A549 (cell line): ENCODE results near the gene KRT15. TPM values are rescaled to one million over a fixed set of nuclear protein-coding genes. Genes with fewer than 3 reads are reported as not detected.

Experiments
- ATAC-seq, 2 experiments: fragments of 200-7000 bp in 1 of 2; fragments of >200 bp in 1 of 2; cut with Nextera tagmentation in 1 of 2; cut with Tn5 transposase in 1 of 2; 3 replicates each; pipeline versions ENCODE4 v1.8.0 to v1.9.1; 2018 to 2020; ENCODE audit warnings: mild to moderate bottlenecking in 1 of 2, moderate library complexity in 1 of 2
- CTCF ChIA-PET: fragments of 300-600 bp; sonication (Branson Sonifier 250); formaldehyde crosslinking; extraction: SDS; loops from one replicate; lab custom pipeline; 2021; ENCODE audit warnings: antibody characterized with exemption, inconsistent platforms; lab: Yijun Ruan, JAX
- POLR2A ChIA-PET: fragments of 350-600 bp; formaldehyde crosslinking; extraction: SDS; loops from one replicate; lab custom pipeline; 2021; ENCODE audit warnings: antibody characterized with exemption, inconsistent platforms; lab: Yijun Ruan, JAX
- DNase-seq, 2 experiments: peaks; one replicate each; pipeline versions ENCODE4 v3.0.0 to v3.0.0-alpha.2; 2011 to 2016; ENCODE audit warnings: low read depth in 1 of 2, low spot score in 1 of 2
- FAIRE-seq: peaks from 2 replicates; lab custom pipeline; 2011; peaks lifted over from hg19 to GRCh38; lab: Jason Lieb, UNC
- H3K27ac ChIP-seq, 2 experiments: fragments of >200 bp; sonication (Bioruptor Twin); formaldehyde crosslinking; 3 replicates each; pipeline ENCODE4 v1.5.1; 2016 to 2017
- H3K4me1 ChIP-seq: fragments of >200 bp; sonication (Bioruptor Twin); formaldehyde crosslinking; 3 replicates; pipeline ENCODE4 v1.6.1; 2016
- H3K4me2 ChIP-seq: fragments of >200 bp; sonication (Bioruptor Twin); formaldehyde crosslinking; 3 replicates; pipeline ENCODE4 v1.6.1; 2016
- H3K4me3 ChIP-seq: fragments of >200 bp; sonication (Bioruptor Twin); formaldehyde crosslinking; 3 replicates; pipeline ENCODE4 v1.5.1; 2016
- H3K9me3 ChIP-seq: fragments of >200 bp; sonication (Bioruptor Twin); formaldehyde crosslinking; 3 replicates; pipeline ENCODE4 v1.6.1; 2016
- CBX8 ChIP-seq: fragments of 200-600 bp; sonication (generic); IDR thresholded peaks from 2 replicates; pipeline ENCODE4 v1.6.1; 2016
- CEBPB ChIP-seq, 2 experiments: fragments of >200 bp in 1 of 2; sonication (Bioruptor Twin) in 1 of 2; formaldehyde crosslinking in 1 of 2; IDR thresholded peaks; 2 replicates each; pipeline ENCODE4 v1.6.1; 2012 to 2016
- CHD2 ChIP-seq: fragments of 150-350 bp; IDR thresholded peaks from 2 replicates; pipeline ENCODE4 v1.6.1; 2014; ENCODE audit warnings: low read length; ENCODE audit not compliant: partially characterized antibody
- EHF ChIP-seq: fragments of 250-450 bp; sonication (Bioruptor Pico); IDR thresholded peaks from 2 replicates; pipeline ENCODE4 v1.5.0; 2020; ENCODE audit warnings: mild to moderate bottlenecking
- HDAC2 ChIP-seq: fragments of 200-600 bp; sonication (generic); IDR thresholded peaks from 2 replicates; pipeline ENCODE4 v1.6.1; 2016
- HEYL ChIP-seq: fragments of 250-450 bp; sonication (Bioruptor Pico); IDR thresholded peaks from 2 replicates; pipeline ENCODE4 v1.8.0; 2021; ENCODE audit warnings: mild to moderate bottlenecking, moderate library complexity
- HOXA7 ChIP-seq: fragments of 250-450 bp; sonication (Bioruptor Pico); IDR thresholded peaks from 2 replicates; pipeline ENCODE4 v1.5.0; 2020; ENCODE audit warnings: mild to moderate bottlenecking, moderate library complexity
- HOXB5 ChIP-seq: fragments of 250-450 bp; sonication (Bioruptor Pico); IDR thresholded peaks from 2 replicates; pipeline ENCODE4 v1.5.0; 2020; ENCODE audit warnings: mild to moderate bottlenecking, moderate library complexity
- JUN ChIP-seq, 2 experiments: fragments of >200 bp; sonication (Bioruptor Twin); formaldehyde crosslinking; IDR thresholded peaks; 2 replicates in 1 of 2; 3 replicates in 1 of 2; pipeline ENCODE4 v1.6.1; 2016 to 2017
- JUNB ChIP-seq: fragments of >200 bp; sonication (Bioruptor Twin); formaldehyde crosslinking; IDR thresholded peaks from 2 replicates; pipeline ENCODE4 v1.6.1; 2016
- KDM5A ChIP-seq: fragments of 200-600 bp; sonication (generic); IDR thresholded peaks from 2 replicates; pipeline ENCODE4 v1.6.1; 2016; ENCODE audit warnings: antibody characterized with exemption, mild to moderate bottlenecking
- MAFK ChIP-seq: fragments of 450-650 bp; IDR thresholded peaks from 2 replicates; pipeline ENCODE4 v1.6.1; 2014; ENCODE audit not compliant: partially characterized antibody
- MAZ ChIP-seq: fragments of 150-350 bp; IDR thresholded peaks from 2 replicates; pipeline ENCODE4 v1.6.1; 2014; ENCODE audit warnings: antibody characterized with exemption, low read depth, low read length, borderline replicate concordance
- NR3C1 ChIP-seq: fragments of >200 bp; sonication (Bioruptor Twin); formaldehyde crosslinking; IDR thresholded peaks from 3 replicates; pipeline ENCODE4 v1.6.1; 2017
- POLR2AphosphoS2 ChIP-seq: conservative IDR thresholded peaks from 2 replicates; pipeline ENCODE4 v1.6.1; 2012; ENCODE audit warnings: low read length, improper control_type of control experiment, inconsistent platforms
- RAD21 ChIP-seq, 2 experiments: fragments of >200 bp in 1 of 2; sonication (Bioruptor Twin) in 1 of 2; formaldehyde crosslinking in 1 of 2; IDR thresholded peaks in 1 of 2; conservative IDR thresholded peaks in 1 of 2; 2 replicates in 1 of 2; 3 replicates in 1 of 2; pipeline ENCODE4 v1.6.1; 2012 to 2018; ENCODE audit warnings: inconsistent platforms in 1 of 2
- RFX5 ChIP-seq: fragments of 450-650 bp; IDR thresholded peaks from 2 replicates; pipeline ENCODE4 v1.7.1; 2014; ENCODE audit warnings: antibody characterized with exemption, mild to moderate bottlenecking, moderate library complexity
- RNF2 ChIP-seq: fragments of 200-600 bp; sonication (generic); IDR thresholded peaks from 2 replicates; pipeline ENCODE4 v1.6.1; 2016; ENCODE audit warnings: low read depth, mild to moderate bottlenecking, antibody characterized with exemption, moderate library complexity, borderline replicate concordance
- SREBF2 ChIP-seq: fragments of 450-650 bp; IDR thresholded peaks from 2 replicates; pipeline ENCODE4 v1.6.1; 2014; ENCODE audit warnings: mild to moderate bottlenecking, moderate library complexity
- TFCP2L1 ChIP-seq: fragments of 250-450 bp; sonication (Bioruptor Pico); IDR thresholded peaks from 2 replicates; pipeline ENCODE4 v1.5.0; 2021; ENCODE audit warnings: mild to moderate bottlenecking
- TP53 ChIP-seq: fragments of 250-450 bp; sonication (Bioruptor Pico); IDR thresholded peaks from 2 replicates; pipeline ENCODE4 v1.5.0; 2021; ENCODE audit warnings: mild to moderate bottlenecking, moderate library complexity
- ZFP36 ChIP-seq: fragments of 450-650 bp; IDR thresholded peaks from 2 replicates; pipeline ENCODE4 v1.6.1; 2014; ENCODE audit warnings: borderline replicate concordance; ENCODE audit not compliant: partially characterized antibody
- ZNF302 ChIP-seq: fragments of 250-450 bp; sonication (Bioruptor Pico); IDR thresholded peaks from 2 replicates; pipeline ENCODE4 v1.9.0; 2021; ENCODE audit warnings: inconsistent platforms, mild to moderate bottlenecking, moderate library complexity
- WGBS: methylation state at CpG from one replicate; pipeline ENCODE4 v1.1.6; 2017; ENCODE audit errors: missing lambda C conversion rate; 5-methylcytosine and 5-hydroxymethylcytosine counted together
- polyA plus RNA-seq, 4 experiments: library from polyadenylated mRNA; depleted of rRNA in 3 of 4; stranded (reverse); fragments of >200 nt; fragmentation: RNase III in 1 of 4; extraction: RNeasy Plus Mini Kit Qiagen cat#74134 plus additional on column Dnase treatment in 1 of 4; gene quantifications; 2 replicates in 3 of 4; 3 replicates in 1 of 4; pipeline ENCODE4 v1.2.3, GENCODE V29; 2011 to 2017
- TF ChIP-seq, protein P1 (sequence below): IDR thresholded peaks from 2 replicates; pipeline ENCODE4 v1.6.1; 2012
- TF ChIP-seq, protein P2 (sequence below): fragments of 250-450 bp; sonication (Bioruptor Pico); IDR thresholded peaks from 2 replicates; pipeline ENCODE4 v1.5.0; 2020; ENCODE audit warnings: low read depth, mild to moderate bottlenecking, moderate library complexity
- TF ChIP-seq, protein P3 (sequence below): fragments of 450-650 bp; IDR thresholded peaks from 2 replicates; pipeline ENCODE4 v1.6.1; 2014; ENCODE audit warnings: antibody characterized with exemption
- TF ChIP-seq, protein P4 (sequence below): fragments of >200 bp; sonication (Bioruptor Twin); formaldehyde crosslinking; IDR thresholded peaks from 3 replicates; pipeline ENCODE4 v1.6.1; 2016
- TF ChIP-seq, protein P5 (sequence below): fragments of 250-450 bp; sonication (Bioruptor Pico); IDR thresholded peaks from 2 replicates; pipeline ENCODE4 v1.5.0; 2021; ENCODE audit warnings: mild to moderate bottlenecking, moderate library complexity, borderline replicate concordance

KRT15 gene
- polyA plus RNA-seq, 2 of the 4 experiments (the other 2 are of a cell fraction), result 0.62 to 2.1 TPM

DNA sequence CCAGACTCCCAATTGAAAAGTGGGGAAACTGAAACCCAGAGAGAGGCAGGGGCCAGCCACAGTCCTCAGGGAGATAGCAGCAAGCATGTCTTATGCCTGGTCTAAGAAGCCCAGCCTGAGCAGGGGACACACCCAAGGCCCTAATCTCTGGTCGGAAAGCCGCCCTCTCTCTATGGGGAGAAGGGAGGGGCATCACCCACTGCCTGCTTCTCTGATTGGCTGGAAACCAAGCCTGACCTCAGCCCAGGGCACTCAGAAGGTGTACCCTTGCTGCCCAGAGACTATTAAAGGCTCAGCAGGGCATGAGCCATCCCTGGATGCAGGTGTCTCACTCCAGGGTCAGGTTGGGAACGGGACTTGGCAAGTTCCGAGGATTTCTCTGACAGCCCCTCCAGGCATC, 7.6 kb downstream of the KRT15 start:
- no peak overlapping the region for H3K4me2 ChIP-seq
- FAIRE-seq, result no peak
- DNase-seq, result no peak
- peak in 1 of 2 experiments; percentile 41; a peak in 3 of 6 replicates for ATAC-seq
- ChIA-PET CTCF (interaction anchor here (20.5 kb wide), 1 partner anchor 38 kb away, joined by 163 read pairs; no protein-coding TSS in a partner anchor), POLR2A (no interaction called here)
- peaks cover 6% of the 10 kb centered on the region; the same call in 1 of the 3 replicates for H3K4me1 ChIP-seq
- H3K9me3 ChIP-seq, result no peaks in the 10 kb centered on the region
- no peak for TF ChIP-seq RNF2
- no peak for TF ChIP-seq ZFP36
- TF ChIP-seq RFX5, result no peak
- no peak for TF ChIP-seq CHD2
- no peak for TF ChIP-seq ZNF302 (CRISPR knock-in tag)
- TF ChIP-seq CBX8, result no peak
- no peak for TF ChIP-seq EHF (CRISPR knock-in tag)
- TF ChIP-seq RAD21 (conservative IDR thresholded peaks at IDR 0.05 in 1 of 2, IDR thresholded peaks at IDR 0.05 in 1 of 2), result no peak
- no peak for TF ChIP-seq MAZ
- no peak for TF ChIP-seq MAFK
- TF ChIP-seq, protein P1, sequence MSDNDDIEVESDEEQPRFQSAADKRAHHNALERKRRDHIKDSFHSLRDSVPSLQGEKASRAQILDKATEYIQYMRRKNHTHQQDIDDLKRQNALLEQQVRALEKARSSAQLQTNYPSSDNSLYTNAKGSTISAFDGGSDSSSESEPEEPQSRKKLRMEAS, result no peak
- TF ChIP-seq POLR2AphosphoS2, result no peak
- TF ChIP-seq CEBPB (IDR thresholded peaks at IDR 0.05), result no peak
- TF ChIP-seq KDM5A, result no peak
- no peak for TF ChIP-seq SREBF2
- TF ChIP-seq, protein P2, sequence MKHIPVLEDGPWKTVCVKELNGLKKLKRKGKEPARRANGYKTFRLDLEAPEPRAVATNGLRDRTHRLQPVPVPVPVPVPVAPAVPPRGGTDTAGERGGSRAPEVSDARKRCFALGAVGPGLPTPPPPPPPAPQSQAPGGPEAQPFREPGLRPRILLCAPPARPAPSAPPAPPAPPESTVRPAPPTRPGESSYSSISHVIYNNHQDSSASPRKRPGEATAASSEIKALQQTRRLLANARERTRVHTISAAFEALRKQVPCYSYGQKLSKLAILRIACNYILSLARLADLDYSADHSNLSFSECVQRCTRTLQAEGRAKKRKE (CRISPR knock-in tag), result no peak
- TF ChIP-seq TFCP2L1 (CRISPR knock-in tag), result no peak
- no peak for TF ChIP-seq HOXA7
- no peak overlapping the region for H3K27ac ChIP-seq
- H3K4me3 ChIP-seq, result no peak overlapping the region
- WGBS, result 70% methylated on average over 4 of the region's 4 CpGs

DNA sequence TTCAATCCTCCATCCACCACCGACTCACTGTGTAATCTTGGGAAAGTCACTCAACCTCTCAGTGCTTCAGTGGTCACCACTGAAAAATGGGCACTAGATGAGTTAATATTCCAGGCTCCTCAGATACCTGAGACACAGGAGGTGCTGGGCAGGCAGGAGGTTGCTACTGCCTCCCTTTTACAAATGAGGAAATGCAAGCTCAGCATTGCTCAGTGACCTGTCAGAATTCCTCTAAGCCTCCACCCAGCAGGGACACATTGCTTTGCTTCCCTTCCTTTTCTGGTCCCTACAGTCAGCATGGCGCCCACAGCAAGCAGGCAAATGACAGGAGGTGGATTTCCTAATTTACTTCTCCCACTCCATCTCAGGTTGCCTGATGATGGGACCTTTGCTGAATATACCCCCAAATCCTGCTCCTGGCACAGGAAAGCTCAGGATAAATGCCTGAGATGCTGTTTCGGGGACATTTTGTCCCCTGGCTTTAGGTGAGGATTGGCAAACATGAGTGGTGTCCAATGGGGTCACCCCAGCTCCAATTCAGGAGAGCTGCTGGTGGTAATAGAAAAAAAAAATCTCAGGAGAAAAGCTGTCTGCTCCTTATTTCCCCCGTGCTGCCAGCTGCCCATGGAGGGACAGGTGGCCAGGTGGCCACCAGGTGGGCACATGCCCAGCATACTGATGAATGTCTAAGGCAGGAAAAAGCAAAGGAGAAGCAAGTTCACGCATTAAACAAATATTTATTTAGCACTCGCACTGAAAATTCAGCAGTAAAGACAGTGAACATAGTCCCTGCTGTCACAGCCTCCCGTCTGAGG, 8.2 kb downstream of the KRT15 start:
- WGBS, result 58% methylated on average over 7 of the region's 7 CpGs
- peaks cover 6% of the 10 kb centered on the region; the same call in 1 of the 3 replicates for H3K4me1 ChIP-seq
- POLR2A ChIA-PET, result no interaction called here
- TF ChIP-seq, protein P3, sequence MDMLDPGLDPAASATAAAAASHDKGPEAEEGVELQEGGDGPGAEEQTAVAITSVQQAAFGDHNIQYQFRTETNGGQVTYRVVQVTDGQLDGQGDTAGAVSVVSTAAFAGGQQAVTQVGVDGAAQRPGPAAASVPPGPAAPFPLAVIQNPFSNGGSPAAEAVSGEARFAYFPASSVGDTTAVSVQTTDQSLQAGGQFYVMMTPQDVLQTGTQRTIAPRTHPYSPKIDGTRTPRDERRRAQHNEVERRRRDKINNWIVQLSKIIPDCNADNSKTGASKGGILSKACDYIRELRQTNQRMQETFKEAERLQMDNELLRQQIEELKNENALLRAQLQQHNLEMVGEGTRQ, result no peak
- TF ChIP-seq MAFK, result peak; percentile 93
- TF ChIP-seq, all 56 proteins: peak for 1
- ATAC-seq, result no peak
- Histone ChIP-seq H3K9me3 (no peaks in the 10 kb centered on the region), H3K4me3 (no peak overlapping the region), H3K4me2 (no peak overlapping the region), H3K27ac (no peak overlapping the region)
- CTCF ChIA-PET, result interaction anchor here (0.7 to 20.5 kb wide), 3 partner anchors 39 to 150 kb away, joined by 3 to 163 read pairs (median 3); no protein-coding TSS in a partner anchor
- no peak for DNase-seq
- no peak for FAIRE-seq

- no peak for ATAC-seq
- 65% methylated on average over 10 of the region's 10 CpGs for WGBS
- H3K27ac ChIP-seq, result 0 out of 6 replicates have a peak overlapping the region, but pooled peaks of 1 of the 2 experiments have one; percentile 5
- H3K9me3 ChIP-seq, result no peaks in the 10 kb centered on the region
- FAIRE-seq, result no peak
- no peak overlapping the region for H3K4me3 ChIP-seq
- POLR2A ChIA-PET, result no interaction called here
- peaks cover 6% of the 10 kb centered on the region; the same call in 1 of the 3 replicates for H3K4me1 ChIP-seq
- no peak overlapping the region for H3K4me2 ChIP-seq
- CTCF ChIA-PET, result interaction anchor here (0.5 to 20.5 kb wide), 9 partner anchors 9 to 681 kb away, joined by 3 to 163 read pairs (median 4); no protein-coding TSS in a partner anchor
- DNase-seq, result no peak
- TF ChIP-seq HOXA7 (no peak), MAFK (no peak), NR3C1 (no peak), SREBF2 (no peak), HEYL (no peak), HOXB5 (no peak), POLR2AphosphoS2 (no peak), TP53 (CRISPR knock-in tag) (no peak), HDAC2 (no peak), ZNF302 (CRISPR knock-in tag) (no peak), CBX8 (no peak), JUNB (no peak), JUN (IDR thresholded peaks at IDR 0.05) (no peak)
- TF ChIP-seq, protein P4, sequence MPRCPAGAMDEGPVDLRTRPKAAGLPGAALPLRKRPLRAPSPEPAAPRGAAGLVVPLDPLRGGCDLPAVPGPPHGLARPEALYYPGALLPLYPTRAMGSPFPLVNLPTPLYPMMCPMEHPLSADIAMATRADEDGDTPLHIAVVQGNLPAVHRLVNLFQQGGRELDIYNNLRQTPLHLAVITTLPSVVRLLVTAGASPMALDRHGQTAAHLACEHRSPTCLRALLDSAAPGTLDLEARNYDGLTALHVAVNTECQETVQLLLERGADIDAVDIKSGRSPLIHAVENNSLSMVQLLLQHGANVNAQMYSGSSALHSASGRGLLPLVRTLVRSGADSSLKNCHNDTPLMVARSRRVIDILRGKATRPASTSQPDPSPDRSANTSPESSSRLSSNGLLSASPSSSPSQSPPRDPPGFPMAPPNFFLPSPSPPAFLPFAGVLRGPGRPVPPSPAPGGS, result no peak
- TF ChIP-seq, protein P5, sequence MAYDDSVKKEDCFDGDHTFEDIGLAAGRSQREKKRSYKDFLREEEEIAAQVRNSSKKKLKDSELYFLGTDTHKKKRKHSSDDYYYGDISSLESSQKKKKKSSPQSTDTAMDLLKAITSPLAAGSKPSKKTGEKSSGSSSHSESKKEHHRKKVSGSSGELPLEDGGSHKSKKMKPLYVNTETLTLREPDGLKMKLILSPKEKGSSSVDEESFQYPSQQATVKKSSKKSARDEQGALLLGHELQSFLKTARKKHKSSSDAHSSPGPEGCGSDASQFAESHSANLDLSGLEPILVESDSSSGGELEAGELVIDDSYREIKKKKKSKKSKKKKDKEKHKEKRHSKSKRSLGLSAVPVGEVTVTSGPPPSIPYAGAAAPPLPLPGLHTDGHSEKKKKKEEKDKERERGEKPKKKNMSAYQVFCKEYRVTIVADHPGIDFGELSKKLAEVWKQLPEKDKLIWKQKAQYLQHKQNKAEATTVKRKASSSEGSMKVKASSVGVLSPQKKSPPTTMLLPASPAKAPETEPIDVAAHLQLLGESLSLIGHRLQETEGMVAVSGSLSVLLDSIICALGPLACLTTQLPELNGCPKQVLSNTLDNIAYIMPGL, result no peak
These were observed 11.3 kb downstream of the KRT15 start for GRCh38 chr17:41507315-41507880.
